ENCODE measurements around the gene TRIM14. TPM values are rescaled to one million over a fixed set of nuclear protein-coding genes. Genes with fewer than 3 reads are reported as not detected.
A peak's percentile ranks its signal among the peaks of the same experiment; 100 is the strongest.

TRIM14 gene
- total RNA-seq, 1 donor from 2014 or later, result 25.8 TPM

GRCh38 chr9:98100456-98100855 is 18.6 kb downstream of the TRIM14 start:
- Histone ChIP-seq H3K27ac (no peak overlapping the region), H3K9me3 (no peaks in the 10 kb centered on the region), H3K36me3 (no peaks in the 10 kb centered on the region), H3K27me3 (no peaks in the 10 kb centered on the region), H3K4me3 (no peak overlapping the region), H3K4me1 (no peaks in the 10 kb centered on the region)
- intact Hi-C loops (cut with DNase I), result no loop called here
- TF ChIP-seq POLR2A (IDR thresholded peaks at IDR 0.05) (no peak), POLR2AphosphoS5 (IDR thresholded peaks at IDR 0.05; ENCODE audit: insufficient read depth in 1 of 2, low read depth in 1 of 2) (no peak), CTCF (IDR thresholded peaks at IDR 0.05) (no peak)
- no peak for DNase-seq (ENCODE audit: extremely low spot score in 2 of 2)

- H3K27ac ChIP-seq, result no peak overlapping the region
- no peaks in the 10 kb centered on the region for H3K36me3 ChIP-seq
- H3K4me1 ChIP-seq, result no peaks in the 10 kb centered on the region
- intact Hi-C loops (cut with DNase I), result no loop called here
- no peak for DNase-seq (ENCODE audit: extremely low spot score in 2 of 2)
- no peak for TF ChIP-seq POLR2A (IDR thresholded peaks at IDR 0.05)
- TF ChIP-seq POLR2AphosphoS5 (IDR thresholded peaks at IDR 0.05; ENCODE audit: insufficient read depth in 1 of 2, low read depth in 1 of 2), result no peak
- TF ChIP-seq CTCF (IDR thresholded peaks at IDR 0.05), result no peak
- H3K27me3 ChIP-seq, result no peaks in the 10 kb centered on the region
- H3K4me3 ChIP-seq, result no peak overlapping the region
- H3K9me3 ChIP-seq, result no peaks in the 10 kb centered on the region
Measured at GRCh38 chr9:98099898-98100297, 19.1 kb downstream of the TRIM14 start.

- no peaks in the 10 kb centered on the region for H3K4me1 ChIP-seq
- intact Hi-C loops (cut with DNase I), result no loop called here
- TF ChIP-seq POLR2AphosphoS5 (IDR thresholded peaks at IDR 0.05; ENCODE audit: insufficient read depth in 1 of 2, low read depth in 1 of 2) (no peak), CTCF (IDR thresholded peaks at IDR 0.05) (no peak), POLR2A (IDR thresholded peaks at IDR 0.05) (no peak)
- H3K27ac ChIP-seq, result no peak overlapping the region
- peaks cover 0 to 3% of the 10 kb centered on the region in 2 donors for H3K36me3 ChIP-seq
- no peaks in the 10 kb centered on the region for H3K27me3 ChIP-seq
- no peak overlapping the region for H3K4me3 ChIP-seq
- H3K9me3 ChIP-seq, result no peaks in the 10 kb centered on the region
- no peak for DNase-seq (ENCODE audit: extremely low spot score in 2 of 2)
Measured at GRCh38 chr9:98099346-98099745, 19.7 kb downstream of the TRIM14 start.

- H3K27ac ChIP-seq, result no peak overlapping the region
- H3K36me3 ChIP-seq, result peaks cover 0 to 3% of the 10 kb centered on the region in 2 donors
- H3K27me3 ChIP-seq, result no peaks in the 10 kb centered on the region
- no peak for TF ChIP-seq CTCF (IDR thresholded peaks at IDR 0.05)
- TF ChIP-seq POLR2AphosphoS5 (IDR thresholded peaks at IDR 0.05; ENCODE audit: insufficient read depth in 1 of 2, low read depth in 1 of 2), result peak in 1 of 2 donors; percentile 44
- H3K4me1 ChIP-seq, result no peaks in the 10 kb centered on the region
- intact Hi-C loops (cut with DNase I), result no loop called here
- DNase-seq (ENCODE audit: extremely low spot score in 2 of 2), result no peak
- no peak overlapping the region for H3K4me3 ChIP-seq
- H3K9me3 ChIP-seq, result no peaks in the 10 kb centered on the region
Measured at GRCh38 chr9:98097836-98098235, 21.2 kb downstream of the TRIM14 start.

GRCh38 chr9:98096091-98096490 is 22.9 kb downstream of the TRIM14 start:
- TF ChIP-seq CTCF (IDR thresholded peaks at IDR 0.05) (no peak), POLR2AphosphoS5 (IDR thresholded peaks at IDR 0.05; ENCODE audit: insufficient read depth in 1 of 2, low read depth in 1 of 2) (no peak), POLR2A (IDR thresholded peaks at IDR 0.05) (no peak)
- Histone ChIP-seq H3K4me1 (no peaks in the 10 kb centered on the region), H3K9me3 (no peaks in the 10 kb centered on the region), H3K27me3 (no peaks in the 10 kb centered on the region), H3K36me3 (peaks cover 0 to 3% of the 10 kb centered on the region in 2 donors), H3K27ac (no peak overlapping the region), H3K4me3 (no peak overlapping the region)
- DNase-seq (ENCODE audit: extremely low spot score in 2 of 2), result no peak
- intact Hi-C loops (cut with DNase I), result no loop called here

Data from vagina (tissue), 2 donors.